Activated CD8-positive, alpha-beta memory T cell treated with anti-CD3 and anti-CD28 coated beads for 36 hours (primary cell): ENCODE results near the gene ADAMTS17. TPM values are rescaled to one million over a fixed set of nuclear protein-coding genes. Genes with fewer than 3 reads are reported as not detected.
"Not testable (repeated sequence)": the region's sequence is repeated elsewhere in the genome, so short reads cannot be mapped to it uniquely, and the experiment has no call there.

Experiments
- CTCF ChIA-PET: fragments of 350-600 bp; sonication (Branson Sonifier 250); formaldehyde crosslinking; loops from one replicate; lab custom pipeline; 2021; ENCODE audit warnings: antibody characterized with exemption; lab: Charles Lee
- POLR2A ChIA-PET: fragments of 350-600 bp; sonication (Branson Sonifier 250); formaldehyde crosslinking; loops from one replicate; lab custom pipeline; 2021; ENCODE audit warnings: antibody characterized with exemption; lab: Charles Lee
- total RNA-seq, 2 experiments: library from RNA; stranded (reverse); gene quantifications; one replicate each; pipeline ENCODE4 v1.2.3, GENCODE V29; 2021

Gene ADAMTS17
- total RNA-seq, 2 experiments from 2014 or later: 1.4 to 1.6 TPM

DNA sequence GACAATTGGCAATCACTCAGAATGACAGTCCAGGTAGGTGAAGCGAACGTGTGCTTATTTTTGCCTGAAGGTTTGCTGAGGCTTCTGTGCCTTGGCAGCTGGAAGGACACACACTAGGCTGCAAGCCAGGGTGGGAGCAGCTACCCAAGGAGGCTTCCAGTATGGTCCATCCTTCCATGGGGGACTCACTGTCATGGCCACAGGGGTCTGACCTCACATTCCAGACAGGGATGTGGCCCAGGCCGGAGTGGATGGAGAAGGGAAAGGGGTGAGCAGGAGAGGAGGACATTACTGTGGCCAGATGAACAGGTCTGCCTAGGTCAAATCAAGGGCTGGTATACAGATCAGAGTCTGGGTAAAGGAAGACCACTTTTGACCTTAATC, 247.7 kb downstream of the ADAMTS17 start:
- ChIA-PET POLR2A (no interaction called here), CTCF (no interaction called here)

- CTCF ChIA-PET: no interaction called here
- POLR2A ChIA-PET: no interaction called here
Measured at GRCh38 chr15:100093211-100094126, 248.3 kb downstream of the ADAMTS17 start.

DNA sequence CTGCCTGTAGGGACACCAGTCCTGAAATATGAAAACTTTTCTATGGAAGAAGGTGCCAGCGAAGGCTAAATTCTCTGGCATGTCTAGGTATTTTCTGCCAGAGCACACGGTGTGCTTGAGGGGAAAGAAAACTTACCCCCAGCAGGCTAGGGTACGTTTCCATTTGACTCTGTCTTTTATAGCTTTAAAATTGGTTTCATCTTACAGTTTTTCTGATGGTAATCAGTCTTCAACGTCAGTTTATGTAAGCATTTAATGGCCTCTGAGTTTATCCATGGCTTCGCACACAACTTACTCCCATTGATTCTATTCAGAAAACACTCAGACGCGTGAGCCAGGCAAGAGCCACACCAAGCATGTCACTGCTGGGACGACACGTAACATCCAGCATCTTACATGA, 249.7 kb downstream of the ADAMTS17 start:
- ChIA-PET CTCF (no interaction called here), POLR2A (no interaction called here)

DNA sequence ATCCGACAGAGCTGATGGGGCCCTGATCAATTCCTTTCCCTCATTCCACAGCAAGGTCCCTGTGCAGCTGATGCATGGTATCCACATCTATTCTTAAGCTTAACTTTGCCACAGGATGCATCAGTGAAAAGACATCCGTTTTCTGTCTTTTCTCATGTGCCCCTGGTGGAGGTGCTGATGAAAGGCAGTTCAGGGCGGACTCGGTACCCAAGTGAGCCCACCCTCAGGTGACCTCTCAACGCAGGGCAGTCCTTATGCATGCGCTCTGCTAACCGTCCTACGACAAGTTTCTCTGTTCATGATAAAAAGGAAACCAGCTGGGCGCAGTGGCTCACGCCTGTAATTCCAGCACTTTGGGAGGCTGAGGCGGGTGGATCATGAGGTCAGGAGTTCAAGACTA, 251.4 kb downstream of the ADAMTS17 start:
- CTCF ChIA-PET: no interaction called here

GRCh38 chr15:100084042-100084821, 257.5 kb downstream of the ADAMTS17 start:
- POLR2A ChIA-PET, CTCF ChIA-PET: not testable (repeated sequence)

More for the DNA sequence above, 251.4 kb downstream of the ADAMTS17 start:
- POLR2A ChIA-PET: no interaction called here

GRCh38 chr15:100083572-100083971, 258.2 kb downstream of the ADAMTS17 start:
- ChIA-PET CTCF (no interaction called here), POLR2A (no interaction called here)

- POLR2A ChIA-PET: no interaction called here
- CTCF ChIA-PET: no interaction called here
Measured at GRCh38 chr15:100082761-100083402, 258.9 kb downstream of the ADAMTS17 start.

GRCh38 chr15:100081454-100081853, 260.3 kb downstream of the ADAMTS17 start:
- CTCF ChIA-PET: no interaction called here
- POLR2A ChIA-PET: no interaction called here

GRCh38 chr15:100078511-100079220, 263.1 kb downstream of the ADAMTS17 start:
- CTCF ChIA-PET: no interaction called here

DNA sequence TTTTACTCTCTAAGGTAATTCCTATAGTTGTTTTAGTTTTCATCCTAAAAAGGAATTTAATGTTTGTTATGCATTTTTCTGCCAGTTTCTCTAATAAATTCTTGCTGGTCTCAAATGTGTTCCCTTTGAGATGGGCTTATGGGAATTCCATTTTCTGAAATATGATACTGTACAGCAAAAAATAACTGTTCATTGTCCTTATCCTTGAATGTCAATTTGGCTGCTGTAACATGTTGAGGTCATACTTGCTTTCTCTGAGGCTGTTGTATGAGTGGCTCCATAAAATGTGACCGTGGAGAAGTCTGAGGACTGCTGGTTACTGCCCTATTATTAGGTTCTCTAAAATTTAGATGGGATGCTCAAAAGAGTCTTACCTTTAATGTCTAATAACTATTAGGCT, 266.5 kb downstream of the ADAMTS17 start:
- POLR2A ChIA-PET: no interaction called here
- CTCF ChIA-PET: interaction anchor here (1.0 kb wide), 1 partner anchor 445 kb away, joined by 3 read pairs; no protein-coding TSS in a partner anchor

More at GRCh38 chr15:100078511-100079220, 263.1 kb downstream of the ADAMTS17 start:
- POLR2A ChIA-PET: no interaction called here

DNA sequence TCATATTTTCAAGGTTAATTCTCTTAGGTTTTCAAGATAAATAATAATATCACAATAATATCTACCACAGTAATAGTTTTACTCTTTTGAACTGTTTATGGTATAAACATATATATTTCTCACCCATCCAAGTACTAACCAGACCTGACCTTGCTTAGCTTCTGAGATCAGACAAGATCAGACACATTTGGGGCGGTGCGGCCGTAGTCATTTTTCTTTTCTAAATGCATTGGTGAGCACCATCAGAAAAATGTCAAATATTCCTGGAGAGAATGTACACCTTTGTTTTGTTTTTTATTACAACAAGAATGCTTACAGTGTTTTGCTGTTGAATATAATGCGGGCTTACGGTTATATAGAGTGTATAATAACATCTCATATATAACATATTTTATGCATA, 267.8 kb downstream of the ADAMTS17 start:
- ChIA-PET CTCF (no interaction called here), POLR2A (no interaction called here)

DNA sequence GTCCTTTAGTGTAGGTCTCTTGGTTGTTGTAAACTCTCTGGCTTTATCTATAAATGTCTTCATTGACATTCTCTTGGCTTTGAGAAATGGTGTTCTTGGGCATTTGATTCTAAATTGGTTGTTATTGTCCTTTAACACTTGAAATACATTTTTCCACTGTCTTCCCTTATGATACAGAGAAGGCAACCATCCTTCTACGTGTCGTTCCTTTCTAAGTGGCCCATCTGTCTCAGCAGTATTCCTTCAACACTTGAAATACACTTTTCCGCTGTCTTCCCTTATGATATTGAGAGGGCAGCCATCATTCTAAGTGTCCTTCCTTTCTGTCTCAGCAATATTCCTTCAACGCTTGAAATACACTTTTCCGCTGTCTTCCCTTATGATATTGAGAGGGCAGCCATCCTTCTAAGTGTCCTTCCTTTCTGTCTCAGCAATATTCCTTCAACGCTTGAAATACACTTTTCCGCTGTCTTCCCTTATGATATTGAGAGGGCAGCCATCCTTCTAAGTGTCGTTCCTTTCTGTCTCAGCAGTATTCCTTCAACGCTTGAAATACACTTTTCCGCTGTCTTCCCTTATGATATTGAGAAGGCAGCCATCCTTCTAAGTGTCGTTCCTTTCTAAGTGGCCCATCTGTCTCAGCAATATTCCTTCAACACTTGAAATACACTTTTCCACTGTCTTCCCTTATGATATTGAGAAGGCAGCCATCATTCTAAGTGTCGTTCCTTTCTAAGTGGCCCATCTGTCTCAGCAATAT, 275.1 kb downstream of the ADAMTS17 start:
- POLR2A ChIA-PET, CTCF ChIA-PET: not testable (repeated sequence)

DNA sequence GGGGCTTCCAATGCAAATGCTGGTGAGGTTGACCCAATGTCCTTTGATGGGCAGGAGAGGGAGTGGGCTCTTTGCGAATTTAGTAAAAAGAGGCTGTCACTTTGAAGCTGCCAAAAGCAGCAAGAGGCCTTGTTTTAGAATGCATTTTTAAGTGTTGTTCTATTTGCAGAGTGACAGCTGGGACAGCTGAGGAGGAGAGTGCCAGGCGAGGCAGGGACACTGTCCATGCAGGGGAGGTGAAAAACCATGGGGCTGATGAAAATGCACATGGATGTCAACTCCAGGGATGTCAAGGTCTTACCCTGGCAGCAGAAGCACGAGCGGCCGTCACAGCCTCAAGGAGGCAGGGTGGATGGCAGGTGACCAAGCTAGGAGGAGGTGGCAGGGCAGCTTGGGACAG, 279.8 kb downstream of the ADAMTS17 start:
- CTCF ChIA-PET: no interaction called here

GRCh38 chr15:100060276-100060926, 281.4 kb downstream of the ADAMTS17 start:
- CTCF ChIA-PET: no interaction called here
- POLR2A ChIA-PET: no interaction called here

More for the DNA sequence above, 279.8 kb downstream of the ADAMTS17 start:
- POLR2A ChIA-PET: no interaction called here

- ChIA-PET POLR2A (no interaction called here), CTCF (no interaction called here)
Measured at GRCh38 chr15:100059521-100059920, 282.3 kb downstream of the ADAMTS17 start.

- ChIA-PET POLR2A (no interaction called here), CTCF (no interaction called here)
Measured at GRCh38 chr15:100059094-100059493, 282.7 kb downstream of the ADAMTS17 start.

DNA sequence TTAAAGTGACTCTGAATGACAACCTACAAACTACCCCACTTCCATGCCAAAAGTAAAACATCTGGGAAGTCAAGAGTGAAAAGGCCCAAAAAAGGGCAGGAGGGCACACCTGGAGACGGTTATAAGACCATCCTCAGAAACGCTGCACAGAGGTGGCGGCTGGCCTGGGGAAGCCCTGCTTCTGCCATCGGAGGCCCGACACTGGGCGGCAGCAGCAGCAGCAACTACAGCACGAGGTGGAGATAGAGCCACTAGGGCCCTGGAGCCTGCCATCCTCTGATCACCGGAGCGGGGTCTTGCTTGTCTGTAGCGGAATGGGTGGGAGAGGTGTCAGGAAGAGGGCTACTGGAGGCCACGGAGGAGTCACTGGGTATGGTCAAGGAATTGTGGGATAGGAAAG, 283.3 kb downstream of the ADAMTS17 start:
- ChIA-PET POLR2A (no interaction called here), CTCF (no interaction called here)

- ChIA-PET POLR2A (no interaction called here), CTCF (no interaction called here)
Measured at GRCh38 chr15:100057281-100057680, 284.5 kb downstream of the ADAMTS17 start.
